ENCODE measurements around the gene CYTH4.
A peak's percentile ranks its signal among the peaks of the same experiment; 100 is the strongest.
"Not testable (repeated sequence)": the region's sequence is repeated elsewhere in the genome, so short reads cannot be mapped to it uniquely, and the experiment has no call there.

CYTH4 gene

DNA sequence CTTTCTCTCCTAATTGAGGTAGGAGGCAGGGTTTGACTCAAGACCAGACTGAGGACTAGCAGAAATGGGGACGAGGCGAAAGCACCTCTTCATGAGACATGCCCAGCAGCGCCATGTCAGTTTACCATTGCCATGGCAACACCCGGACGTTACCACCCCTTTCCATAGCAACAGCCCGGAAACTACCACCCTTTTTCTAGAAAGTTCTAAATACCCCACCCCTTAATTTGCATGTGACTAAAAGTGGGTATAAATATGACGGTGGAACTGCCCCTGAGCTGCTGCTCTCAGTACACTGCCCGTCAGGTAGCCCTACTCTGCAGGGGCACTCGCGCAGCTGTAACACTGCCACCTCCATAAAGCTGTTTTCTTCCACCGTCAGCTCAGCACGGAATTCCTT, 32.3 kb upstream of the CYTH4 start:
- DNase-seq, result no peak

DNA sequence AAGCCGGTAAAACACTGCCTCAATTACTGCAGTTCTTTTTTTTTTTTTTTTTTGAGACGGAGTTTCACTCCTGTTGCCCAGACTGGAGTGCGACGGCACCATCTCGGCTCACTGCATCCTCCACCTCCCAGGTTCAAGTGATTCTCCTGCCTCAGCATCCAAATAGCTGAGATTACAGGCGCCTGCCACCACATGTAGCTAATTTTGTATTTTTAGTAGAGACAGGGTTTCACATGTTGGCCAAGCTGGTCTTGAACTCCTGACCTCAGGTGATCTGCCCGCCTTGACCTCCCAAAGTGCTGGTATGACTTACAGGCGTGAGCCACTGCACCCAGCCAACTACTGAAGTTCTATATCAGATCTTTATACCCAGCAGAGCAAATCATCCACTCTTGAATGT, 30.5 kb upstream of the CYTH4 start:
- not testable (repeated sequence) for DNase-seq

DNA sequence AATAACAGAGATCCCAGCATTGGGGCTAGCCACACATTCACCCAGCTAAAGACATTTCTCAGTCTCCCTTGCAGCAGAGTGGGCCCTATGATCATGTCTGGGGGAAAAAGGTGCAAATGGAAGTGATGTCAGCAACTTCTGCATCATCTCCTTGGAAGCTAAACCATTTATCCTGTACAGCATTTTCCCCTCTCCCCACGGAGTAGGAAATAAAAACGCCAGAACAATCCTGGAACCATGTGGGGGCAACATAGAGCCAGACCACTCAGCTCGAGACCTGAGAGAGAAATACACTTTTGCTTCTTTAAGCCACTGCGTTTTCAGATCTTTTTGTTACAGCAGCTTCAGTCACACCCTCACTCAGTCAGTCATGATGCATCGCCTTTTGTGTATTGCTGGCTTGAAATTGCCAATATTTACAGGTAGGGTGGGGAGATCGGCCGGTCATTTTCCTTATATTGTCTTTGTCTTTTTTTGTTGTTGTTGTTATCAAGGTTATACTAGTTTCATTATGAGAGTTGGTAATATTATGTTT, 29.1 kb upstream of the CYTH4 start:
- peak; percentile 36 for DNase-seq

DNA sequence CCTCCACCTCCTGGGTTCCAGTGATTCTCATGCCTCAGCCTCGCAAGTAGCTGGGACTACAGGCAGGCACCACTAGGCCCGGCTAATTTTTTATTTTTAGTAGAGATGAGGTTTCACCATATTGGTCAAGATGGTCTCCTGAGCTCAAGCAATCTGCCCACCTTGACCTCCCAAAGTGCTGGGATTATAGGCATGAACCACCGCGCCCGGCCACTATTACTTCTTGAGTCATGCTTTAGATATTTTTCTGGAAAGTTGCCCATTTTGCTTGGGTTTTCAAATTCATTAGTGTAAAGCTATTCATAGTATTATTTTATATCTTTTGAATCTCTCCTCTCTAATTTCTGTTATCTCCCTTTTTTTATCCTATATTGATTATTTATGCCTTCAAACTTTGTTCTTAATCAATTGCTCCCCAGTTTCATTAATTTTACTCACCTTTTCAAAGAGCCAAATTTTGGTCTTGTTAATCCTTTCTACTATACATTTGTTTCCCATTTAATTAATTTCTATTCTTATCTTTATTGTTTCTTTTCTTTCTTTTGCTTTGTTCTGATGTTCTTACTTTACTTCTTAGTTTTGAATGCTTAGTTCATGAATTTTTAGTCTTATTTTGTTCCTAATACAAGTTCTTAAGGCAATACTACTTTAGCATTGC, 28.0 kb upstream of the CYTH4 start:
- DNase-seq, result peak; percentile 79

DNA sequence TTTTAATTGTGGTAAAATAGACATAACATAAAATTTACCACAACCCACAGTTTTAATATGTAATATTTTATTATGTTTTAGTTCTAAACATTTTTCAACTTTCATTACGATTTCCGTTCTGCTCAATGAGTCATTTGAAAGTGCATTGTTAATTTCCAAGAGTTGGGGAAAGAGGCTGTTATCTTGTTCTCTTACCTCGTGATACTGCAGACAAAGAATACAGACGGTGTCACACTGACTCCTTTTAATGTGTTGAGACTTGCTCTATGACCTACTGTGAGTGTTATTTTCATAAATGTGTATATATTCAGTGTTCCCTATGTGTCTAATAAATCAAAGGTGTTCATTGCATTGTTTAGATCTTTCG, 27.5 kb upstream of the CYTH4 start:
- peak; percentile 67 for DNase-seq

DNA sequence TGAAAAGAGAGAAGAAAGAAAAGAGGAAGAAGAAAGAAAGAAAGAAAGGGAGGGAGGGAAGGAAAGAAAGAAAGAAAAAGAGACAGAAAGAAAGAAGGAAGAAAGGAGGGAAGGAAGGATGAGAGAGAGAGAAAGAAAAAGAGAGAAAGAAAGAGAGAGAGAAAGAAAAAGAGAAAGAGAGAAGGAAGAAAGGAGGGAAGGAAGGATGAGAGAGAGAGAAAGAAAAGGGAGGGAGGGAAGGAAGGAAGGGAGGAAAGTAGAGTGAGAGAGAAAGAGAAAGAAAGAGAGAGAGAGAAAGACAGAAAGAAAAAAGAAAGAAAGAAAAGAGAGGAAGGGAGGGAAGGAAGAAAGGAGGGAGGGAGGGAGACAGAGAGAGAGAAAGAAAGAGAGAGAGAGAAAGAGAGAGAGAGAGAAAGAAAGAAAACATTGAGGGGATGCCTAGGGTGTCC, 26.7 kb upstream of the CYTH4 start:
- no peak for DNase-seq

DNA sequence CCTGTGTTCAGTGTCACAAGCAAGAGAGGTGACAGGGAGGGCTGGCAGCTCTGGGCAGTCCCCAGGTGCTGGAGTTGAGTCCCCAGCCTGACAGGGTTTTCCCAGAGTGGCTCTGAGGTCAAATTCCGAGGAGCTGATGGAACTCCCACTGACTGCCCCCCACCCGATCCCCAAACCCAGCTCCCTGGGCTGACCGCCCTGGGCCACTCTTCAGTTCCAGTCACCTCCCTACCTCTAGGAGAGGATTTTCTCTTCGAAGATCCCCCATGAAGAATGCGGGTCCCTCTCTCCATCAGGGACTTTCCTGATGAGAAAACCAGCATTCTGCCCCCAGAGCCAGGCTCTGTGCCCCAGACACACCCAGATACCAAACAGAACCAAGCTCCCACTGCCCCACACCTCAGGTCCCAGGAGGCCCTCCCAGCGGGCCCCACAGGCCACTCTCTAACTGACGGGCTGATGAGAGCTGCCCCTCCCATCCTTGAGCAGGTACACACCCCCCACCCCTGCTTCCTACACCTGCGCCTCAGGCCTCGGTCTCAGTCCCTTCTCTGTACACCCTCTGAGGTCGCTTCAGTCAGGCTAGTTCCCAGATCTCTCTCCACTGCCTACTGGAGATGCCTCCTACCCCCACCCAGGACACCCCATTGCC, 26.1 kb upstream of the CYTH4 start:
- DNase-seq, result no peak

DNA sequence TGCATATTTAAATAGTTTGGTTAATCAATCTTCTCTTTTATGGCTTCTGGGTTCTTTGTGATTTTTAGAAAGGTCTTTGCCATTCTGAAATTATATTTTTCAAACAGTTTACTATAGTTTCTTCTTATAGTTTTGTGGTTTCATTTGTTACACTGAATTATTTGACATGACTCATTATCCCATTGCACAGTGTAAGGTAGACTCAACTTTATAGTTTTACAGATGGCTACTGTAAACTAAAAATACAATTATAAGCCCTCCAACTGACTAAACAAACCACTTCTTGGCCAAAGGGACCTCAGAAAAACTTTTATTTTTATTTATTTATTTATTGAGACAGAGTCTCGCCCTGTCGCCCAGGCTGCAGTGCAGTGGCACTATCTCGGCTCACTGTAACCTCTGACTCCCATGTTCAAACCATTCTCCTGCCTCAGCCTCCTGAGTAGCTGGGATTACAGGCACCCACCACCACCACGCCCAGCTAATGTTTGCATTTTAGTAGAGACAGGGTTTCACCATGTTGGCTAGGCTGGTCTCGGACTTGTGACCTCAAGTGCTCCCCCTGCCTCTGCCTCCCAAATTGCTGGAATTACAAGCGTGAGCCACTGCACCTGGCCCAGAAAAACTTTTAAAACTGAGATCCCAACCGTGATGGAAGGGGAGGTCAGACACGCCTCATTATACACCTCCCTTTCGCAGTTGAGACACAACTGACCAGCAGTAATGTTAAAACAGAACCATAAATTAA, 24.1 kb upstream of the CYTH4 start:
- DNase-seq, result no peak

DNA sequence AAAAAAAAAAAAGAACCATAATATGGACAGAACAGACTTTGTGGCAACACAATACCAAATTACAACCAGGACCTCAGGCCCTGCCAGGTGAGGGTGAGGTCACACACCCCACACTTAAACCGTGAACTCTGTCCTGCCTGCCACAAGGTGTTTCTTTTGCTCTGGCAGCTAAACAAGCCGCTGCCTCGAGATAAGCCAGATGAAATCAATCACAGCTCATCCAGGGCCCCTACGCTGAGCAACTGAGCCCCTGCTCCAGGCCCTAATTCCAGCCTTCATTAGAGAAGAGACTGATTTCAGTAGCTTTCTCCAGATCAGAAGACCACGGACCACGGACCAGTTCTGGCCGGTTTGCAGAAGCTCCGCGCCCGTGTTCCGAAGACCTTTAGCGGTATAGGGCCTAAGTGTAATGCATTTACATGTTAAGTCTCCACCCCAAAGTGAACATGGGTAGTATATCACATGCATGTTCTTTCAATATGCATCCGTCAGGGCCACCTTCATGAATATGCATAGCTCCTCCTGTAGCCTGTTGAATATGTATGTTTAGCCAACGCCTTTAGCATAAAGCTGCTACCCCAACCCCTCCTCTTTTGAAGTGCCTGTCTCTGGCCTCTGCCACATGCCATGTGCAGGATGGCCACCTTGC, 23.4 kb upstream of the CYTH4 start:
- DNase-seq, result no peak

DNA sequence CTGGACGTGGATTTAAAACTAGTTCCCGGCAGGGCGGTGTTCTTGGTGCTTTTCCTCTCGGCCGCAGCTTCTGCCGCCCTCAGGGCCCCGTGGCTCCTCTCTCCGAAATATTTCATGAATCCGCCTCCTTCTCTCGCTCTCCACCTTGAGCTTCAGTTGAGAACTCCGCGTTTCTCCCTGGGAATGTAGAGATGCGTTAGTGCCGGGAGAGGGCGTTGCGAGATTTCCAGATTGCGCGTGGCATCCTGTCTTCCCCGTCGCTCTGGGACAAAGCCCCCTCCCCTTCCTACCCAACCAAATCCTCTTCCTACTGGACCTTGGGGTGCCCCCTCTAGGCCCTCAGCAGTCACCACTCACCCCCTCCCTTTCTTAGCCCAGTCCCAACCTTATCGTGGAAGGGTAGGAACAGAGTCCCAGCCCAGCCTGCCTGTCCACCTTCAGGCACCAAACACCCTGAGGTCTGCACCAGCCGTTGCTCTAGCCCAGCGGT, 22.7 kb upstream of the CYTH4 start:
- peak; percentile 69 for DNase-seq

DNA sequence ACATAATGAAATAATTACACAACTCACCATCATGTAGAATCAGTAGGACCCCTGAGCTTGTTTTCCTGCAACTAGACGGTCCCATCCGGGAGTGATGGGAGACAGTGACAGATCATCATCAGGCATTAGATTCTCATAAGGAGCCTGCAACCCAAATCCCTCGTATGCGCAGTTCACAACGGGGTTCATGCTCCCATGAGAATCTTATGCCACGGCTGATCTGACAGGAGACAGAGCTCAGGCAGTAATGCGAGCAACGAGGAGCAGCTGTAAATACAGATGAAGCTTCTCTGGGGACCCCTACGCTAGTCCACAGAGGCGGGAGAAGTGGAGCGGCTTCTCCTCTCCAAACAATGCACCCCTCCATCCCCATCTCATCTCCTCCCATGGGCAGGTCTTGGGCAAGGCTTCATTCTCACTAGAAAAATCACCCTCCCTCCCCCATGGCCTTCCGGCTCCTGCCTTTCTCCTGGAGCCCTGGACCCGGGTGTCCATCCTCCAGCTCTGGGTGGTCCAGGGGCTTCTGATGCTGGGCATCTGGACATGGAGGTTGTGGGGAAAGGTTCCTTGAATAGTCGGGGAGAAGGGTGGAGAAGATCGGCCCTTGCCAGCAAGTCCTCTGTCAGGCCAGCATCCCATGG, 22.0 kb upstream of the CYTH4 start:
- DNase-seq, result no peak

DNA sequence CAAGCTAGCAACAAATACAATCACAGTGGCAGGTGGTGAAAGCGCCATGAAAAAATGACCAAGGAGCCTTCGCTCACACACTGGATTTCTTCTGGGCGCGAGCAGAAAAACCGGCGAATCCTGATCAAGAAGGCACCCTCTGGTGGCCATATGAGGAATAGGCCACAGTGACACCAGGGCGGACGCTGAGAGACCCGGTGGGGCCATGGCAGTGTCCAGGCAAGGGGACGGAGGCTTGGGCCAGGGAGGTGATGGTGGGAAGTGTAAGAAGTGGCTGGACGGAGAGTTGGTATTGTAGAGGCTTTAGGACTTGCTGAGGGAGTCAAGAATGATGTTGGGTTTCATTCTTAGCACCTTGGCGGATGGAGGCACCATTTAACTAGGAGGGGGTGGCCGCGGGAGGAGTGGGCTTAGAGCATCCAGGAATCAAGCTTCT, 21.4 kb upstream of the CYTH4 start:
- peak; percentile 84 for DNase-seq

DNA sequence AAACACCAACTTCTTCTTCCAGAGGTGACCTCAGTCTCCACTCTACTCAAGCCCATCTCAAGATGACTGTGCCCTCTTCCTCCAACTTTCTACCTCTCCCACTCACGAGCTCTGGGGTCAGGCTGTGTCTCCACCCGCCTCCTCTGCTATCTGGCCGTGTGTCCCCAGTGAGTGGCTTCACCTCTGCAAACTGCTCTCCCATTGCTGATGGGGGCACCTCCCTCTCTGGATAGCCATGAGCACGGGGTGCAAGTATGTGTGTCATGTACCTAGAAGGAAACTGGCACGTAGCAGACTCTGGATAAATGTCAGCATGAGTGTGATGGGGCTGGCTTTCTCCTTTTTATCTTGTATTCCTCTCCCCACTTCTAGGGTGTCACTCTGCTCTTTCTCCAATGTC, 20.0 kb upstream of the CYTH4 start:
- no peak for DNase-seq

DNA sequence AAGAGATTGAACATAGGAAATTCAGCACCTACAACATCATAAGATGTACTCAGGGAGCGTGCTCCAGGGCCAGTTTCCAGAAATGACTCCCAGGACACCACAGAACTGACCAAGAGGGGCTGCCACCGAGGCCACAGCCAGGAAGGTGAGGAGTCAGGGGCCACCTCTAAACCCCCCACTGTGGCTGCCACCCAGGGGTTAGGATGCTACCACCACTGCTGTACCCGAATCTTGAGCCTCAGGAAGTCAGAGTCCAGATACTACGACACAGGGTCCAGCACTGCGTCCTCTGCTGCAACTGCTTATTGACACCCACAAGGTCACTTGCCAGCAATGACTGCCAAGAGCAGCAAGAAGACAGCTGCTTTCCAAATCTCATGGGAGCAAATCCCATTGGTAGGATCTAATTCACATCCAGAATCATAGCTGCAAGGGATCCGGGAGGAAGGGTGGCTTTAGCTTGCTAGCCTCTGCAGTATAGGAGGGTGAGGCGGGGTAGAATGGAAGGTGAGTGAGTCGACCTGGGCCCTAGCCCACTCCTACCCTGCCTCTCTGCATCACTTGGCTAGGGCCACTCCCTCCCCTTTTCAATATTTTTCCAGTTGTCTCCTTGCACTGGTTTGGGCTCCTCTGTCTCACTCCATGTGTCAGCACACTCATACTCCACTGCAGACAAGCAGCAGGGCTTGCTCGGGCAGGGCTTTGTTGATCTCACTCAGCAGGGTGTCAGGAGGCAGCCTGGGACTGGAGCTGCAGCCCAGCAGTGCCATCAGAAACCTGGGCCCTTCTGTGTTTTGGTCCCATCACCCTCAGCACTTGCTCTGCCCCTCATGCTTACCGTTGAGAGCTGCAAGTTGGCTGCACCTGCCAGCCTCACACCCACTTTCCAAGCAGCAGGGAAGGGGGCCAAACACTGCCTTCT, 18.1 kb upstream of the CYTH4 start:
- no peak for DNase-seq

DNA sequence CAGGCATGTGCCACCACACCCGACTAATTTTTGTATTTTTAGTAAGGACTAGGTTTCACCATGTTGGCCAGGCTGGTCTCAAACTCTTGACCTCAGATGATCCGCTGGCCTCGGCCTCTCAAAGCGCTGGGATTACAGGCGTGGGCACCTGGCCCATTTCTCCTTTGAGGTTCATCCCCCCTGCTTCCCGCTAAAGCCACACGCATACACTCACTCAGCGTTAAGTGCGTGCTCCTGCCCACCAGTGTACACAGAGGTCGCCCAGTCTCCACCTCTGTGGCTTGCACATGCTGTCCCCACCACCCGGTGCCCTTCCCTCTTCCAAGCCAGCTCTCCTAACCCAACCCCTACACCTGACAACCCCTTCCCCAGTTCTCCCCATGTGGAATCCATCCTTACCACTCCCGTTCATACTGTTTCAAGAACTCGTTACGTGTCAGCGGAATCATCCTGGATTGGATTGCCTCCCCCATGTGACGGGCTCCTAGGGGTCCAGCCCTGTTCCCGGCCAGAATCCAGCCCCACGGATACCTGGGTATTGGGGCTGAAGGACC, 15.7 kb upstream of the CYTH4 start:
- DNase-seq, result no peak

DNA sequence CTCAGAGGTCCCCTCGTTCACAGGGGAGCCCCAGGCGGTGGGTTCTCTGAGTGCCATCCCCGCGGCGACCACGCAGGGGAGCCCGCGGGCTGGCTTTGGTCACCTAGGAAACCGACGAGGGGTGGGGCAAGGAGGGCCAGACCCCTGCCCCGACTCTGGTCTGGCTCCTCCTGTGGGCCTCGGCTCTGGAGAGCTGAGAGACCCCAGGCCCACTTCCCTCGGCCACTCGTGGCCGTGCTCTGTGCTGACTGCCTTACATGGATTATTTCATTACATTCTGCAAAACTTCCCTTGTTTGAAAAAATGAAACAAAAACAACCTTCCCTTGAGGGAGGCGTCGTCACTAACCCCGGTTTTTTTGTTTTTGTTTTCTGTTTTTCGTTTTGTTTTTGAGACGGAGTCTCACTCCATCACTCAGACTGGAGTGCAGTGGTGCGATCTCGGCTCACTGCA, 15.1 kb upstream of the CYTH4 start:
- peak; percentile 69 for DNase-seq

DNA sequence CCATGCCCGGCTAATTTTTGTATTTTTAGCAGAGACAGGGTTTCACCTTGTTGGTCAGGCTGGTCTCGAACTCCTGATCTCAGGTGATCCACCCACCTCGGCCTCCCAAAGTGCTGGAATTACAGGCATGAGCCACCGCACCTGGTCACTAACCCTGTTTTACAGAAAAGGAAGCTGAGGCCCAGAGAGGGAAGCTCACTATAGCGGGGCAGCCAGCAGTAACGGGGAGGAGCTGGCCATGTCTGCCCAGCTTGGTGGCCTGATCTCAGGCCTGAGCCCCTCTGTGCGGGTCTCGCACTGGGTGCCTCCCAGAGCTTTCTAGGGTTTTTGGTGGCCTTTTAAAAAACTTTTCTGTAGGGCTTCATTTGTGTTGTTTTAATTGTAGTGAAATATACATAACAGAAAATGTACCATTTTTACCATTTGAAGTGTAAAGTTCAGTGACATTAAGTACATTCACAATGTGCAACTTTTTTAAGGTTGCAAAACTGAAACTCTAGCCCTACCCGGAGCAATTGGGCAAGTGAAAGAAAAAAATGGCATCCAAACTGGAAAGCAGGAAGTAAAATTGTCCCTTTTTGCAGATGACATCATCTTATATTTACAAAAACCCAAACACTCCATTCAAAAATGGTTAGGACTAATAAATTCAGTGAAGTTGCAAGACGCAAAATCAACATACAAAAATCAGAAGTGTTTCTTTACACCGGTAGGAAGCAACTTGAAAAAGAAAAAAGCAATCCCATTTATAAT, 14.5 kb upstream of the CYTH4 start:
- peak; percentile 57 for DNase-seq

DNA sequence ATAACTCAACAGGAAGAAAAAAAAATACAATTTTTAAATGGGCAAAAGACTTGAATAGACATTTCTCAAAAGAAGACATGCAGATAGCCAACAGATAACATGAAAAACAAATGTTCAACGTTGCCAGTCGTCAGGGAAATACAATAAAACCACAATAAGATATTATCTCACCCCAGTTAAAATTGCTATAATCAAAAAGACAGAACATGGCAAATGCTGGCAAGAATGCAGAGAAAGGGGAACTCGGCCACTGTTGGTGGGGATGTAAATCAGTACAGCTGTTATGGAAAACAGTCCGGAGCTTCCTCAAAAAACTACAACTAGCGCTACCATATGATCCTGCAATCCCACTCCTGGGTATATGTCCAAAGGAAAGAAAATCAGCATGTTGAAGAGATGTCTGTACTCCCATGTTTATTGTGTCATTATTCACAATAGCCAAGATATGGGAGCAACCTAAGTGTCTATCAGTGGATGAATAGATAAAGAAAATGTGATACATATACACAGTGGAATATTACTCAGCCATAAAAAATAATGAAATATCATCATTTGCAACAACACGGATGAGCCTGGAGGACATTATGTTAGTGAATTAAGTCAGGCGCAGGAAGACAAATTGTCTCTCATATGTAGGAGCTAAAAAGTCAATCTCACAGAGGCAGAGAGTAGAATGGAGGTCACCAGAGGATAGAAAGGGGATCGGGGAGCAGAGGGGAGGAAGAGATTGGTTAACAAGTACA, 12.2 kb upstream of the CYTH4 start:
- peak; percentile 66 for DNase-seq

DNA sequence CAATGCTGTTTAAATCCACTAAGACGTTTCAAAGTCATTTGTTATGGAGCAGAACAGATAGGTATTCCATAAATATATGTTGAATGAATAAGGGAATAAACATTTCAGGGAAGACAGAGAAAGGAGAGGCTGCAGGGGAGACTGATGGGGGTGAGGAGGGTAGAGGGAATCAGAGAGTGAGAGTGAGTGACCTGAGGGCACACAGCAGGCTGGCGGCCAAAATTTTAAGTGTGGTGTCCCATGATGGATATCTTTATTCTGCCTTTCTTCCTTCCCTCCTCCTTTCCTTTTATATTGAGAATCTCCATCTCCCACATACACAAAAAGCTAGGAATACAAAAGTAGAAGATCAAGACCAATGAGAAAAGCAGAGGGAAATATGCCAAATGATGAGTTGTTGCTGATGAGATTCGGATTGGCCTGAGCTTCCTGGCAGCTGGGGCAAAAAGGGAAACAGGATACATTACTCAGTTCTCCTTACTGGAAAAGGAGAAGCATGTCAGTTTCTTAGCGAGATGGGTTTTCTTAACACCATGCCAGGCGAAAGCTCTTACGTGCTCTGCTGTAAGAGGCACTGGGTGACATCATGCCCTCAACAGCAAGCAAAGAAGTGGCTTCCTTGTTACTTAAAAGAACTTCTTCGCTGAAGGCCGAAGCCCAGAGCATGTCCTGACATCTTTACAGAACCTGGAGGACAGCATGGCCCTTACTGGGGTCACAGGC, 11.2 kb upstream of the CYTH4 start:
- no peak for DNase-seq
